HTERT RPE-1 (cell line): Measurements from ENCODE around the gene MASP1.

Experiments
- in situ Hi-C: fragments of 300-500 bp; cut with MboI; formaldehyde crosslinking; loops from 4 replicates; pipeline ENCODE4 v1.14.3; 2020; ENCODE audit warnings: low sequenced_read_pairs

MASP1 gene

GRCh38 chr3:187291512-187292132 is at the start of gene MASP1:
Gene MASP1, minus strand, starts transcription at chr3:187291737. Its CDS starts 105 bp downstream, at chr3:187291632.
- in situ Hi-C loops: no loop called here

- in situ Hi-C loops: no loop called here
Measured at GRCh38 chr3:187340578-187340977, 49.0 kb upstream of the MASP1 start.

DNA sequence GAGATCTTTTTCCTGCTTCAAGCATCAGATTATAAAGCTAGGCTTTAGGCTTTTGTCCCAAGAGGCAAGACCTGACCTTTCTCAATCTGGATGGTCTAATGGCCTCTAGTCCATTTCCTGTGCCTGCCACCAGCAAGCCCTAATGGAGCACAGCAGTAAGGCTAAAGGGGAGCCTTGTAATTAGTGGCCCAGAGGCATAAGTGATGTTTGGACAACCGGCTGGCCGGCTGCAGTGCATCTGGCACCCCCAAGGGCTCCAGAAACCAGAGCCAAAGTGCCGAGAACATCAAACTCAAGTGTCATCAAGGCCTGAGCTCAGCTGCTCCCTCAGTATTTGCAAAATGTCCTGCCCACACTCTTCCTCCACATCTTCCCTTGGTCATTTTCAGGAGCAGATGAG is 44.8 kb upstream of the MASP1 start:
- in situ Hi-C loops: no loop called here

- in situ Hi-C loops: no loop called here
Measured at GRCh38 chr3:187334904-187335303, 43.4 kb upstream of the MASP1 start.

DNA sequence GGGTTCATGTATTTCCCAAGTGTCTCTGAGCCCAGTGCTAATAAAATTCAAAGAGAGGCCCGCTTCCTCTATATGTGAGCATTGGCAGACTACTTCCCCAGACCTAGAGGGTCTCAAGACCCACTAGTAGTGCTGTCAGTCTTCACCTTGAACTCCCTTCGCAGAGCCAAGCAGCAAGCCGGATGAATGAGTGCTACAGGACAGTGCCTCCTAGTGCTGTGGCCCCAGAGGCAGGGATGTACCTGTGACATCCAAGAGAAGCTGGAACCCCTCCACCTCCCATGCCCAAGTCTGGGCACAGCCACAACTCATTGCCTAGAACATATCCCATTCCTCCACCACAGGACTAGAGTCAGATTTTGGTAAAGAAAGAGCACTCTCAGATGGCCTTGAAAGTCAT is 37.2 kb upstream of the MASP1 start:
- in situ Hi-C loops: no loop called here

DNA sequence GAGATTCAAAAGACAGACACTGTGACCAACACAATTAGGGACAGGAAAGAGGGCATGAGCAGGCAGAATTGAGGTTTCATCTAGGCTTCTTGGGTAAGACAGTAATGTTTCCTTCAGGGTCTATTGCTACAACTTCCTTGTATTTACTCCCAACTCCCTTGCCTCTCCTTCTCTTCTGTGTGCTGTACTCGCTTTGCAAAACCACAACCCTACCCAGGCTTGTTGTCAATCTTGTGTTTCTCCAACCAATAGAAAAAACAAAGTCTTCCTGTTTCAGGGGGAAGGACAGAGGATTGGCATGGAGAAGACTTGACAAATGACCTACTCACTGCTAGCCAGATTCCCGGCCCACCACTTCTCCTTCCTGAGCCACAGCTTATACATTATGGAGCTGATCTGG is 36.3 kb upstream of the MASP1 start:
- in situ Hi-C loops: no loop called here

- in situ Hi-C loops: no loop called here
Measured at GRCh38 chr3:187325632-187326031, 34.1 kb upstream of the MASP1 start.

DNA sequence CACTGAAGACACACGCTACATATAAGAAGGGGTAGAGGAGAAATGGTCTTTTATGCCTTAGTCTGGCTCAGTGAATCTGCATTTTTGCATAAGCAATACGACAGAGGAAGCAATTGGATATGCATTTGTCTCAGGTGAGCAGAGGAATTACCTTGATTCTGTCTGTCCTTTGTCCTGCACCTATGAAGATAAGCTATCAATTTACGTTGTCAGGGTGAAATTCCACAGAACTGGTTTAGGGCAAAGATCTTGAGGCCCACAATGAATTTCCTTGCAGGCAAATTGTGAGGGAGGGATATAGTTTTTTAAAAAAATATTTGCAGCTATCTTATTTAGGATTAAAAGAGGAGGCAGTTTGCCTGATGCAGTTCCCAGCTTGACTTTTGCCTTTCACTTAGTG is 31.6 kb upstream of the MASP1 start:
- in situ Hi-C loops: no loop called here

DNA sequence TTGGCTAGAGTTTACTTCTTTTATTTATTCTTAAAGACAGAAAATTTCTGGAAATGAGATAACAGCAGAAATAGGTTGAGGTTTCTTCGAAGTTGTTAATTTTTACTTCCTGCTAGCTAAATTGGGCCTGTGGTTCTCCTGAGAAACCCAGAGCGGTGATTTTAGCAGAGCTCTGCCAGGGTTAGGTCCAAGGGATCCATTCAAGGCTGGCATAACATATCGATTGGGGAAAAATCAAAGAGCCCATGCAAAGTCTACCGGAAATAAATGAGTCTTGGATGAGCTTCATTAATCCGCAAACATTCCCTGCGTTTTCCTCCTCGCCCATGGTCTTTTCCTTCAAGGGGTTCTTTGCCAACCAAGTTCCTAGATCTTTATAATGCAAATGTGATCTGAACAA is 30.8 kb upstream of the MASP1 start:
- in situ Hi-C loops: no loop called here

DNA sequence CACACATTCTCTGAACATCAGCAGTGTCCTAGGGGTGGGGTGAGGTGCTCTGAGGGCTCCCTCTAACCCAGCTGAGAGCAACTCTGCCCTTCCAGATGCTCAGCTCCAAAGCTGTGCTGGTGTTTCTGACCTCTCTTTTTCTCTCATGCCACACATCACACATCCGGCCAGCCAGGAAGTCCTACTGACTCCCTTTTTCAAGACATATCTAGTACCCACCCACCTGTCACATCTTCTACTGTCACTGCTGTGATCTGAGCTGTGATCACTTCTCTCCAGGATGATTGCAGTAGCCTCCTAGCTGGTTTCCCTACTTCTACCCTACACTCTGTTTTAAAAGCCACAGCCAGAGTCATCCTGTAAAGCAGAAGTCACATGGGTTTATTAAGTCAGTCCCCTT is 30.2 kb upstream of the MASP1 start:
- in situ Hi-C loops: no loop called here

GRCh38 chr3:187319699-187320302 is 28.3 kb upstream of the MASP1 start:
- in situ Hi-C loops: no loop called here

DNA sequence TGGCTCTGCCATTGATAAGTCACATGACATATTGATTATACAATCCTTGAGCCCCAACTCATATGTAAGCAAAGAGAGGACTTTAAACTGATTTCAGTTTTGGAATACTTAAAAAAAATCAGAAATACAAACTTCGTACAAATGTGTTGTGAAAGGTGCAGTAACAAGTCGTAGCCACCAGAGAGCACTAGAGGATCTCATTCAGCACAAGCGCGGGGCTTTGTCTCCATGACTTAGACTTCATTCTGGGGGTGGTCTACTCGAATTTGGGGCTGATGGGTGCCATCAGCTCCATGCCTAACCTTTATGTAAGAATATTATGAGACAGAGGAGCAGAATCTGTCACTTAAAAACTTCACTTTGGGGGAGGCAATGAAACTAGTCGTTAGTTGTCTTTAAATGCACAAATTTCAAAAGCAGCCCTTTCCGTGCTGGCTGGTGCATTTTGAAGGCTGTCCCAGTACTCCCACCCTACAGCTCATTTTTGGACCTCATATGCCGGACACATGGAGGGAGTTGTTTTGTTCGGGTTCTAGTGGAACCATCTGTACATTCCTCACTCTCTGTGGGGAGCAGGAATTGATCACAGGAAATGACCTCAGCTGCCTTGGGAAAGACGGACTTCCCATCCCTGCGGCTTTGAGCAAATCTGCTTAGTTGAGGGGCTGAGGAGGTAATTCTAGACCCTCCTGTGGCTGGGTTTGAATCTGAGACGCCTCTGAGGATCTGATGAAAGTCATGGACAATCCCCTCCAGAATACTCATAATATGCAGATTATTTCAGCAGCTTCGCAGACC is 27.5 kb upstream of the MASP1 start:
- in situ Hi-C loops: no loop called here

DNA sequence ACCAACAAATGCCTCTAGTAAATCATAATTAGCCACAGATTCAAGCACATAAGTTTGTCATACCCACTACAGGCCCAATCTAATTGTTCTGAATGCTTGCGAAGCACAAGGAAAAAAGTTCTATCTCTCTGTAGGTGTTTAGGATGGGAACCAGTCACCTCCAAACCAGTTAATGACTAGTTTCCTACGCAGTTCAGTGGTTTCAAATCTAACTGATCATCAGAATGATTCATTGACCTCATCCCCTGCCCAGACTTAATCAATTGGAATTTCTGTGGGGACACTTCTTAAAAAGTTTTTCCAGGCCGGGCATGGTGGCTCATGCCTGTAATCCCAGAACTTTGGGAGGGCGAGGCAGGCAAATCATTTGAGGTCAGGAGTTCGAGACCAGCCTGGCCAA is 24.3 kb upstream of the MASP1 start:
- in situ Hi-C loops: no loop called here

DNA sequence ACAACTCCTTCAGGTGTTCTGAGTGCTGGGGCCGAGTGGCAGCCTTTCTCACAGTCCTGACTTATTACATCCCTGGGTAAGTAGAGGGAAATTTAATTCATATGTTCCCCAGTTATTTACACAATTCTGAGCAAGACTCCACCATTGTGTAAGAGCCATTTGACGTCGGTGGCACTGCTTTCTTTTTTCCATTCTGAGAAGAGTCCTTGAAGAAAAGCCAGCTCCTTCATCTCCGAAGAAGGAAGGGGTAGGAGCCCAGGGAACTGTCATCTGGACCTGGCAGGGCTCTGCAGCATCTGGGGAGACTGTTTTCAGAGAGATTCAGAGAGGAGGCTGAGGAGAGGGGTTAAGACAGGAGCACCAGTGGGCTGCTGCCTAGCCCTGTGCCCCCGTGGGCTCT is 22.6 kb upstream of the MASP1 start:
- in situ Hi-C loops: no loop called here

DNA sequence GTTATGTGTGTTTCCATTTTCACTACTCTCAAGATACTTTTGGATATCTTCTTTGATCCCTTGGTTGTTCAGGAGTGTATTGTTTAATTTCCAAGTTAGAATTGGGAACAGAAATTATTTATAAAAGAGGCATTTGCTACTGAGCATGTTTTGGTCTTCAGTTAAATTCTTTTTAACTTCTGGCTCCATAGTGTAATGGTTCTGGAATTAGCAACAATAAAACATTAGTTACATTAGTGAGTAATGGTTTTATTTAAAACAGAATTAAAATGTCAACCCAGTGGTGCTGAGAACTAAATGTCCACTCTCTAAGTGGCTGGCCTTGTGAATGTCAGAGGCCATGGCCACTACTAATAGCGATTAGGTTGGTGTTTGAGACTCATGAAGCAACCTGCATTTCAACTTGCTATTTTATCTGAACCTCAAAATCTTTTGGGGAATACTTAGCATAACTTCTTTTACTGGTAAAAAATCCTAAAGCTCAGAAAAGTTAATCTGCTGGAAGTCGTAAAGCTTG is 19.5 kb upstream of the MASP1 start:
- in situ Hi-C loops: no loop called here

DNA sequence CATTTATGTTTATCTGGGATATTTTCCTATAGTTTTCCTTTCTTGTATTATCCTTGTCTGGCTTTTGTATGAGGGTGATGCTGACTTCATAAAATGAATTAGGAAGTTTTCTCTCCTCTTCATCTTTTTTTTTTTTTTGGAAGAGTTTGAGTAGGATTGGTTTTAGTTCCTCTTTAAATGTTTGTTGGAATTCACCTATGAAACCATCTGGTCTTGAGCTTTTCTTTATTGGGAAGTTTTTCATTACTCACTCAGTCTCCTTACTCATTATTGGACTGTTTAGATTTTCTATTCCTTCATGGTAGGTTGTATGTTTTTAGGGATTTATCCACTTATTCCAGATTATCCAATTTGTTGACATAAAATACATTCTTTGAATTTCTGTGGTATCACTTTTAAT is 18.7 kb upstream of the MASP1 start:
- in situ Hi-C loops: no loop called here

DNA sequence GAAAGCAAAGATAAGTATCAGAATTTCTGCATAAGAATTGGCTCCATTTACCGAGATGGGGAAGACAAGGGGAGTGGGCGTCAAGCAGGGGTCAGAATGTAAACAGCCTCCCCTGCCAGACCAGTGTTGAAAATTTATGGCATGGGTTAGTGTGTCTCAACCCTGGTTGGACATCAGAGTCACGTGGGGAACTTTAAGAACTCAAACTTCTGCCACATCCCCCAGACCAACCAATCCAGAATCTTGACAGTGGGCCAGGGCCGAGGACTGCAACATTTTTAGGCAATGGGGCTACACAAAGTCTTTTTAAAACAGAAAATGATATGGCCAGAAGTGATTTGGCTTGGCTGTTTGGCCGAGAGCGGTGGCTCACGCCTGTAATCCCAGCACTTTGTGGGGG is 14.3 kb upstream of the MASP1 start:
- in situ Hi-C loops: no loop called here

DNA sequence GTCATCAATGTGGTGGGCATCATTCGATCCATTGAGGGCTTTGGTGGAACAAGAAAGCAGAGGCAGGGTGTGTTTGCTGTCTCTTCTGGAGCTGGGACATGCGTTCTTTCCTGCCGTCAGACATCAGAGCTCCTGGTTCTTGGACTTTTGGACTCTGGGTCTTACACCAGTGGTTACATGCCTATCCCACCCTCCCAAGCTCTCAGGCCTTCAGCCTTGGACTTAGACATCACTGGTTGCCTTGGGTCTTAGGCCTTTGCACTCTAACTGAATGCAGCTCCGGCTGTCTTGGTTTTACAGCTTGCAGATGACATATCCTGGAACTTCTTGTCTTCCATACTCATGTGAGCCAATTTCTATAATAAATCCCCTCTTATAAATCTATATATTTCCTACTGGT is 8.1 kb upstream of the MASP1 start:
- in situ Hi-C loops: no loop called here

DNA sequence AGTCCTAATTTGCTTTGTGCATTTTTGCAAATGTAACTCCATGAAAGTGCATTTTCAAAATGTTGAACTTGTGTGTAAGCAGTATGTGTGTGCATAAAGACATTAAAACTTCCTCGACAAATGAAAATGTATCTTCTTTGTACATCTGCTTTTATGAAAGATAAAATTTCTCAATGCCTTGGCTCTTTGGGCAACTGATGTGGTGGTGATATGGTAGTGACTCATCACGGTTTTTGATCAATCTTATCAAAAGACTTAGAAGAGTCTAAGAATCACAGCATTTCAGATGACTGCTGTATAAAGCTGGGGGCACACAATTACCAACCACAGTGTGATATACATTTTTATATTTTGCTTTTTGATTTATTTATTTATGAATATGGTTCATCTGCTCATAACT is 5.4 kb upstream of the MASP1 start:
- in situ Hi-C loops: no loop called here

DNA sequence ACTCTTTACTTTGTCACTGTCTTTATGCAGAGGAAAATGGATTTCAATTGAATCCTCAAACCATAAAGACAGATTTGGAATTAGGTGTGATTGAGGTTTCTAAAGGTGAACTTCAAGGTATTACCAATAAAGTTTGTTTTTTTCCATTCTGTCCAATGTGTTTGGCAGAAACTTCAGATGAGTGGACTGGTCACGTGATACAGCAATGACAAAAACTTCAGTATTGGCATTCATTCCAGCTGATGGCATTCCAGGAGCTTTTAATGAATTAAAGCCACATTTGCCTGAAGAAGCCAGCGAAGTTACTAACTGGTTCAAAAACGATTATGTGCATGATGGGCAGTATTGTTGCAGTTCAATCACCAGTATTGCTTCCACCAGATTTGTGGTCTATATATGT is 4.5 kb upstream of the MASP1 start:
- in situ Hi-C loops: no loop called here

DNA sequence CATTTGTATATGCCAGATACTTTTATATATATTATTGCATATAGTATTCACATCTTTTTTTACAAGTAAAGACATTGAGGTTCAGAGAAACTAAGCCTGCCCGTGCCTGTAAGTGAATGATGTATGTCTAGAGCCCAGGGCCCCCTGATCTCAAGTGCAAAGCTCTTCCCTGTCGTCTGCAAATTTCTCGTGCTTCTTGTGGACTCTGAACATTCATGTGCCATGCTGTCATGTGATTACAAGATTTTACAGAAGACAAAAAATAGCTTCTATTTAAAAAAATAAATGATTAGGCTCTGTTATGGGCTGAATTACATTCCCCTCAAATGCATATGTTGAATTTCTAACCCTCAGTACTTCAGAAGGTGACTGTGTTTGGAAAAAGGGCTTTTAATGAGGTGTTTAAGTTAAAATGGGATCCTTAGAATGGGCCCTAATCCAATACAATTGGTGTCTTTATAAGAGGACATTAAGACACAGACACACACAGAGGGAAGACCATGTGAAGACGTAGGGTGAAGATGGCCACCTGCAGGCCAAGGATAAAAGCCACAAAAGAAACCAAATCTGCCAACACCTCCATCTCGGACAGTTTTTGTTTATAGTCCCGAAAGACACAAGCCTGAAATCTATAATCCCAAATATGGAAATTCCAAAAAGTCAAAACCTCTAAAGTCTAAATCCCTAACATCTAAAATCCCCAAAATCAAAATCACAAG is 3.9 kb upstream of the MASP1 start:
- in situ Hi-C loops: no loop called here
